Central memory CD8-positive, alpha-beta T cell (primary cell): ENCODE results near the gene POLR3G.

Experiments used
- ATAC-seq: fragments of 150-1000 bp; cut with Tn5 transposase; replicated peaks from 2 replicates; pipeline ENCODE4 v1.10.0; 2022; ENCODE audit warnings: mild to moderate bottlenecking, moderate FRiP score, moderate number of reproducible peaks; ENCODE audit not compliant: poor library complexity, severe bottlenecking; ENCODE audit errors: extremely low read depth
- DNase-seq, 2 donors: peaks; one replicate each; pipeline ENCODE4 v3.0.0; 2021; ENCODE audit warnings: low spot score in 2 of 2
- H3K27ac Mint-ChIP-seq: one replicate; pipeline ENCODE4 v1.8.0; 2022; ENCODE audit warnings: low read depth, mild to moderate bottlenecking, moderate library complexity, mixed read lengths
- H3K27me3 Mint-ChIP-seq: one replicate; pipeline ENCODE4 v1.8.0; 2022; ENCODE audit warnings: mixed read lengths
- H3K36me3 Mint-ChIP-seq: one replicate; pipeline ENCODE4 v1.8.0; 2022; ENCODE audit warnings: mild to moderate bottlenecking, moderate library complexity, mixed read lengths; ENCODE audit not compliant: insufficient read depth
- H3K4me1 Mint-ChIP-seq: one replicate; pipeline ENCODE4 v1.8.0; 2022; ENCODE audit warnings: mixed read lengths
- H3K4me3 Mint-ChIP-seq: one replicate; pipeline ENCODE4 v1.8.0; 2022; ENCODE audit warnings: mild to moderate bottlenecking, moderate library complexity, mixed read lengths
- H3K9me3 Mint-ChIP-seq: one replicate; pipeline ENCODE4 v1.8.0; 2022; ENCODE audit warnings: mixed read lengths

Gene POLR3G

GRCh38 chr5:90477621-90478215 lies 3.1 kb downstream of the POLR3G start:
- Mint-ChIP-seq H3K9me3 (no peaks in the 10 kb centered on the region), H3K27ac (no peak overlapping the region), H3K4me1 (peaks cover 18% of the 10 kb centered on the region), H3K4me3 (no peak overlapping the region), H3K27me3 (no peaks in the 10 kb centered on the region), H3K36me3 (peaks cover 13% of the 10 kb centered on the region)
- no peak for DNase-seq
- ATAC-seq, result no peak

- H3K27ac Mint-ChIP-seq, result no peak overlapping the region
- no peaks in the 10 kb centered on the region for H3K36me3 Mint-ChIP-seq
- ATAC-seq, result no peak
- no peak for DNase-seq
- no peak overlapping the region for H3K4me3 Mint-ChIP-seq
- H3K27me3 Mint-ChIP-seq, result no peaks in the 10 kb centered on the region
- peaks cover 6% of the 10 kb centered on the region for H3K4me1 Mint-ChIP-seq
- no peaks in the 10 kb centered on the region for H3K9me3 Mint-ChIP-seq
These were observed 5.1 kb downstream of the POLR3G start for GRCh38 chr5:90479611-90480385.

- Mint-ChIP-seq H3K27ac (no peak overlapping the region), H3K36me3 (no peaks in the 10 kb centered on the region), H3K9me3 (no peaks in the 10 kb centered on the region), H3K4me1 (no peaks in the 10 kb centered on the region), H3K4me3 (no peak overlapping the region), H3K27me3 (no peaks in the 10 kb centered on the region)
- ATAC-seq, result no peak
- no peak for DNase-seq
These were observed 6.0 kb downstream of the POLR3G start for GRCh38 chr5:90480699-90481098.

GRCh38 chr5:90483206-90483605 lies 8.5 kb downstream of the POLR3G start:
- H3K9me3 Mint-ChIP-seq, result no peaks in the 10 kb centered on the region
- no peak overlapping the region for H3K27ac Mint-ChIP-seq
- no peak for DNase-seq
- no peaks in the 10 kb centered on the region for H3K4me1 Mint-ChIP-seq
- no peak overlapping the region for H3K4me3 Mint-ChIP-seq
- H3K27me3 Mint-ChIP-seq, result no peaks in the 10 kb centered on the region
- H3K36me3 Mint-ChIP-seq, result no peaks in the 10 kb centered on the region
- ATAC-seq, result no peak

- ATAC-seq, result no peak
- H3K9me3 Mint-ChIP-seq, result no peaks in the 10 kb centered on the region
- H3K4me3 Mint-ChIP-seq, result no peak overlapping the region
- H3K36me3 Mint-ChIP-seq, result no peaks in the 10 kb centered on the region
- H3K27ac Mint-ChIP-seq, result no peak overlapping the region
- no peak for DNase-seq
- no peaks in the 10 kb centered on the region for H3K4me1 Mint-ChIP-seq
- no peaks in the 10 kb centered on the region for H3K27me3 Mint-ChIP-seq
These were observed 9.9 kb downstream of the POLR3G start for GRCh38 chr5:90484540-90484939.

GRCh38 chr5:90488791-90489190 lies 14.1 kb downstream of the POLR3G start:
- H3K4me1 Mint-ChIP-seq, result no peaks in the 10 kb centered on the region
- no peak overlapping the region for H3K27ac Mint-ChIP-seq
- H3K36me3 Mint-ChIP-seq, result no peaks in the 10 kb centered on the region
- ATAC-seq (no peak), DNase-seq (no peak)
- H3K9me3 Mint-ChIP-seq, result no peaks in the 10 kb centered on the region
- no peaks in the 10 kb centered on the region for H3K27me3 Mint-ChIP-seq
- no peak overlapping the region for H3K4me3 Mint-ChIP-seq

GRCh38 chr5:90494043-90494442 lies 19.4 kb downstream of the POLR3G start:
- H3K27ac Mint-ChIP-seq, result no peak overlapping the region

GRCh38 chr5:90495146-90495545 lies 20.5 kb downstream of the POLR3G start:
- no peaks in the 10 kb centered on the region for H3K4me1 Mint-ChIP-seq

More at GRCh38 chr5:90494043-90494442, 19.4 kb downstream of the POLR3G start:
- peaks cover 1% of the 10 kb centered on the region for H3K36me3 Mint-ChIP-seq
- no peaks in the 10 kb centered on the region for H3K4me1 Mint-ChIP-seq
- H3K27me3 Mint-ChIP-seq, result no peaks in the 10 kb centered on the region
- no peak overlapping the region for H3K4me3 Mint-ChIP-seq
- ATAC-seq (no peak), DNase-seq (no peak)
- H3K9me3 Mint-ChIP-seq, result no peaks in the 10 kb centered on the region

GRCh38 chr5:90503596-90503995 lies 28.9 kb downstream of the POLR3G start:
- no peaks in the 10 kb centered on the region for H3K27me3 Mint-ChIP-seq
- no peaks in the 10 kb centered on the region for H3K9me3 Mint-ChIP-seq
- no peak overlapping the region for H3K4me3 Mint-ChIP-seq
- ATAC-seq (no peak), DNase-seq (no peak)
- H3K4me1 Mint-ChIP-seq, result no peaks in the 10 kb centered on the region
- H3K36me3 Mint-ChIP-seq, result no peaks in the 10 kb centered on the region
- no peak overlapping the region for H3K27ac Mint-ChIP-seq

More at GRCh38 chr5:90495146-90495545, 20.5 kb downstream of the POLR3G start:
- DNase-seq, result no peak
- Mint-ChIP-seq H3K27me3 (no peaks in the 10 kb centered on the region), H3K27ac (no peak overlapping the region), H3K4me3 (no peak overlapping the region), H3K9me3 (no peaks in the 10 kb centered on the region), H3K36me3 (peaks cover 1% of the 10 kb centered on the region)
- ATAC-seq, result no peak

- no peaks in the 10 kb centered on the region for H3K4me1 Mint-ChIP-seq
- H3K36me3 Mint-ChIP-seq, result no peaks in the 10 kb centered on the region
- ATAC-seq, result no peak
- no peaks in the 10 kb centered on the region for H3K9me3 Mint-ChIP-seq
- H3K4me3 Mint-ChIP-seq, result no peak overlapping the region
- no peaks in the 10 kb centered on the region for H3K27me3 Mint-ChIP-seq
- H3K27ac Mint-ChIP-seq, result no peak overlapping the region
- DNase-seq, result no peak
These were observed 30.1 kb downstream of the POLR3G start for GRCh38 chr5:90504743-90505142.

- Mint-ChIP-seq H3K4me3 (no peak overlapping the region), H3K27ac (no peak overlapping the region), H3K4me1 (no peaks in the 10 kb centered on the region), H3K27me3 (no peaks in the 10 kb centered on the region), H3K9me3 (no peaks in the 10 kb centered on the region), H3K36me3 (no peaks in the 10 kb centered on the region)
- ATAC-seq (no peak), DNase-seq (no peak)
These were observed 31.6 kb downstream of the POLR3G start for GRCh38 chr5:90506221-90506620.

- ATAC-seq, result no peak
- Mint-ChIP-seq H3K36me3 (no peaks in the 10 kb centered on the region), H3K4me1 (no peaks in the 10 kb centered on the region)
These were observed 35.8 kb downstream of the POLR3G start for GRCh38 chr5:90510438-90510837.

GRCh38 chr5:90514520-90514919 lies 39.9 kb downstream of the POLR3G start:
- H3K36me3 Mint-ChIP-seq, result peaks cover 14% of the 10 kb centered on the region
- no peaks in the 10 kb centered on the region for H3K27me3 Mint-ChIP-seq
- H3K4me3 Mint-ChIP-seq, result no peak overlapping the region
- H3K27ac Mint-ChIP-seq, result peak overlapping the region; percentile 72
- H3K4me1 Mint-ChIP-seq, result peaks cover 10% of the 10 kb centered on the region
- ATAC-seq, result no peak
- no peaks in the 10 kb centered on the region for H3K9me3 Mint-ChIP-seq
- DNase-seq, result no peak

More at GRCh38 chr5:90510438-90510837, 35.8 kb downstream of the POLR3G start:
- no peak overlapping the region for H3K27ac Mint-ChIP-seq
- H3K9me3 Mint-ChIP-seq, result no peaks in the 10 kb centered on the region
- DNase-seq, result no peak
- no peak overlapping the region for H3K4me3 Mint-ChIP-seq
- H3K27me3 Mint-ChIP-seq, result no peaks in the 10 kb centered on the region
